A673 (cell line): Measurements from ENCODE around the gene RAD23B. TPM values are rescaled to one million over a fixed set of nuclear protein-coding genes. Genes with fewer than 3 reads are reported as not detected.

Experiments used
- BruUV-seq: library from RNA; stranded (reverse); fragments of 400-500 nt; replicated peaks from 2 replicates; lab custom pipeline; 2021; lab: Mats Ljungman, UMichigan
- CTCF ChIA-PET: fragments of 300-600 bp; sonication (Branson Sonifier 250); formaldehyde crosslinking; loops from one replicate; lab custom pipeline; 2022; ENCODE audit warnings: antibody characterized with exemption; lab: Charles Lee
- POLR2A ChIA-PET: fragments of 300-600 bp; sonication (Branson Sonifier 250); formaldehyde crosslinking; loops from one replicate; lab custom pipeline; 2022; ENCODE audit warnings: antibody characterized with exemption; ENCODE audit not compliant: low non-redundant PET; lab: Charles Lee
- DNase-seq: peaks from one replicate; pipeline ENCODE4 v3.0.0-alpha.2; 2015; ENCODE audit warnings: low spot score
- H3K27ac ChIP-seq: fragments of 200-600 bp; sonication (generic); 2 replicates; pipeline ENCODE4 v1.5.1; 2016; ENCODE audit warnings: mixed run types, low read depth, mild to moderate bottlenecking, mixed read lengths, antibody characterized with exemption, low read length; ENCODE audit not compliant: poor library complexity, severe bottlenecking
- H3K27me3 ChIP-seq: fragments of 200-600 bp; sonication (generic); replicated peaks from 2 replicates; pipeline ENCODE4 v1.6.1; 2017; ENCODE audit warnings: mixed run types, low read depth, mild to moderate bottlenecking, mixed read lengths, antibody characterized with exemption, low read length; ENCODE audit not compliant: insufficient read depth, poor library complexity
- H3K36me3 ChIP-seq: fragments of 200-600 bp; sonication (generic); 2 replicates; pipeline ENCODE4 v1.6.1; 2016; ENCODE audit warnings: mixed run types, mild to moderate bottlenecking, mixed read lengths, antibody characterized with exemption, low read length; ENCODE audit not compliant: insufficient read depth, poor library complexity, severe bottlenecking
- H3K4me1 ChIP-seq: fragments of 200-600 bp; sonication (generic); 2 replicates; pipeline ENCODE4 v1.6.1; 2017; ENCODE audit warnings: mixed run types, mild to moderate bottlenecking, mixed read lengths, antibody characterized with exemption, low read length; ENCODE audit not compliant: insufficient read depth, poor library complexity, severe bottlenecking
- H3K4me3 ChIP-seq: fragments of 200-600 bp; sonication (generic); 2 replicates; pipeline ENCODE4 v1.5.1; 2016; ENCODE audit warnings: low read depth, mixed run types, mild to moderate bottlenecking, mixed read lengths, low read length; ENCODE audit not compliant: poor library complexity, severe bottlenecking
- H3K9me3 ChIP-seq: fragments of 200-600 bp; sonication (generic); 2 replicates; pipeline ENCODE4 v1.6.1; 2016; ENCODE audit warnings: mixed run types, low read depth, mild to moderate bottlenecking, mixed read lengths, antibody characterized with exemption, low read length; ENCODE audit not compliant: poor library complexity, severe bottlenecking
- EZH2 ChIP-seq: fragments of 200-600 bp; sonication (generic); IDR thresholded peaks from 2 replicates; pipeline ENCODE4 v1.6.1; 2017; ENCODE audit warnings: borderline replicate concordance, low read depth, mild to moderate bottlenecking, mixed read lengths, antibody characterized with exemption, low read length; ENCODE audit not compliant: poor library complexity, severe bottlenecking
- intact Hi-C: fragments of 100-400 bp; cut with micrococcal nuclease; formaldehyde crosslinking; loops from one replicate; pipeline ENCODE4 v1.10.0; 2022; ENCODE audit not compliant: unreplicated experiment
- total RNA-seq: library from RNA; stranded (reverse); gene quantifications from 2 replicates; pipeline ENCODE4 v1.2.3, GENCODE V29; 2021
- TF ChIP-seq, protein P1 (sequence below): fragments of 300-800, 200-600 bp; sonication (generic); conservative IDR thresholded peaks from 2 replicates; pipeline ENCODE4 v1.5.1; 2017; ENCODE audit warnings: low read depth, mild to moderate bottlenecking, antibody characterized with exemption, low read length, moderate library complexity, mixed read lengths

RAD23B gene
- total RNA-seq, 1 experiment from 2014 or later, result 151 TPM

DNA sequence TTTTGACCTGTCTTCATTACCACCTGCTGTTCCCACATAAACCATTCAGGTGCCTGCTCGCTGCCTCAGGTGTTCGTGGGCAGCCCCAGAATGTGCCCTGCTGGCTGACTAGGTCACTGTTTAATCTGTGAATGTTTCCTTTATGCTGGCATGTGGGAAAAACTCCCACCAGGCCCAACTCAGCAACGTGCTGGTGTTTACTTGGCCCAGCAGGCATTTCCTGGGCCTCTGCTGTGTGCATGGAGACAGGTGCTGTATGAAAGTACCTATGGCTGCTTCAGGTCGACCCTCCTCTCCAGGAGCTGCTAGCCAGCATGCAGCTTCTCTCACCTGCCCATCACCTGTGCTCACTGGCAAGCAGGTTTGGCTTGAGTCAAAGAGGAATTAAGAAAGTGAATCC lies 65.8 kb downstream of the RAD23B start:
- Histone ChIP-seq H3K36me3 (no peaks in the 10 kb centered on the region), H3K9me3 (no peaks in the 10 kb centered on the region), H3K4me1 (no peaks in the 10 kb centered on the region), H3K27me3 (no peaks in the 10 kb centered on the region), H3K27ac (no peak overlapping the region), H3K4me3 (no peak overlapping the region)
- TF ChIP-seq, protein P1, sequence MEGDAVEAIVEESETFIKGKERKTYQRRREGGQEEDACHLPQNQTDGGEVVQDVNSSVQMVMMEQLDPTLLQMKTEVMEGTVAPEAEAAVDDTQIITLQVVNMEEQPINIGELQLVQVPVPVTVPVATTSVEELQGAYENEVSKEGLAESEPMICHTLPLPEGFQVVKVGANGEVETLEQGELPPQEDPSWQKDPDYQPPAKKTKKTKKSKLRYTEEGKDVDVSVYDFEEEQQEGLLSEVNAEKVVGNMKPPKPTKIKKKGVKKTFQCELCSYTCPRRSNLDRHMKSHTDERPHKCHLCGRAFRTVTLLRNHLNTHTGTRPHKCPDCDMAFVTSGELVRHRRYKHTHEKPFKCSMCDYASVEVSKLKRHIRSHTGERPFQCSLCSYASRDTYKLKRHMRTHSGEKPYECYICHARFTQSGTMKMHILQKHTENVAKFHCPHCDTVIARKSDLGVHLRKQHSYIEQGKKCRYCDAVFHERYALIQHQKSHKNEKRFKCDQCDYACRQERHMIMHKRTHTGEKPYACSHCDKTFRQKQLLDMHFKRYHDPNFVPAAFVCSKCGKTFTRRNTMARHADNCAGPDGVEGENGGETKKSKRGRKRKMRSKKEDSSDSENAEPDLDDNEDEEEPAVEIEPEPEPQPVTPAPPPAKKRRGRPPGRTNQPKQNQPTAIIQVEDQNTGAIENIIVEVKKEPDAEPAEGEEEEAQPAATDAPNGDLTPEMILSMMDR, result no peak
- TF ChIP-seq EZH2, result no peak
- ChIA-PET POLR2A (no interaction called here), CTCF (no interaction called here)
- BruUV-seq, result no TSS peak
- intact Hi-C loops, result no loop called here
- no peak for DNase-seq

DNA sequence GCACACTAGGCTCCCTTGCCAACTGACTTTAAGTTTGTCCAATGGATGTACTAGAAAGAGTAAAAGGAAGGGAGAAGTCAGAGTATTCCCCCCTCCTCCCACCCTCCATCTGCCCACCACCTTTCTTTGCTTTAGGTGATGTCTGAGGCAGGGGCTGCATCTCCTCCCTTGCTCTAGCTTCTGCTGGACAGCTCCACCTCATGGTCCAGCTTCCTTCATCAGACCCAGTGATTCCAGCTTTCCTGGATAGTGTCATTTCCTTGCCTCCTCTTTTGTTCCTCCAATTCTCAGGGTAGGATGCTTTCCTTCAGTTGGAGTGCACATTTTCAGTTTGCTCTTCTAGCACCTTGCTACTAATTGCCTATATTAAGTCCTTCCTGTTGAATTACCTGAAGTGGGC lies 67.4 kb downstream of the RAD23B start:
- no peak for DNase-seq
- no peak overlapping the region for H3K4me3 ChIP-seq
- H3K27ac ChIP-seq, result no peak overlapping the region
- no peaks in the 10 kb centered on the region for H3K9me3 ChIP-seq
- intact Hi-C loops, result no loop called here
- H3K36me3 ChIP-seq, result no peaks in the 10 kb centered on the region
- TF ChIP-seq, protein P1, result no peak
- TF ChIP-seq EZH2, result no peak
- ChIA-PET CTCF (interaction anchor here (0.6 to 0.7 kb wide), 2 partner anchors 123 to 1765 kb away, joined by 3 to 7 read pairs; no protein-coding TSS in a partner anchor), POLR2A (no interaction called here)
- no peaks in the 10 kb centered on the region for H3K27me3 ChIP-seq
- no peaks in the 10 kb centered on the region for H3K4me1 ChIP-seq
- BruUV-seq, result no TSS peak

DNA sequence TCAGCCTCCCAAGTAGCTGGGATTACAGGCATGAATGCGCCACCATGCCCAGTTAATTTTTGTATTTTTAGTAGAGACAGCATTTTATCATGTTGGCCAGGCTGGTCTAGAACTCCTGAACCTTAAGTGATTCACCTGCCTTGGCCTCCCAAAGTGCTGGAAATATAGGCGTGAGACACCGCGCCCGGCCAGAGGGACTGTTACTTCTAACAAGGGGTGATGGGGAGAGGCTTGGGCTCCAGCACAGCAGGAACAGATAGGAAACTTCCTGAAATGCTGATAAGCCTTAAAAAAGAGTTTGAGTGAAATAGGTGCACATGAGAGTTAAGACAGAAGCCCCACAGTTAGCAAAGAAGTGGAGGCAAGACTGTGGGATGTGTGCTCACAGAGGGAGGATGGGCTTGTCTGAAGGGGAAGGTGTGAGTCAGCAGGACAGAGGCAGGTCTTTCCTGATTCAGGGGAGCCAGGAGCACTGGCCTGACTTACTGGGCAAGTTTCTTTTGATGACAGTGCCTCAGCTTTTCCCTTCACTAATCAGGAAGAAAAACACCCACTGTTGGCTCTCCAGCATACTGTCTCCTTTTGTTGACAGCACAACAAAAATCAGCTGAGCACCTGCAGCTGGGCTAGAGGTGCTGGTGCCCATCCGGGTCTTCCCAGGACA lies 68.4 kb downstream of the RAD23B start:
- intact Hi-C loops, result no loop called here
- Histone ChIP-seq H3K27me3 (no peaks in the 10 kb centered on the region), H3K27ac (no peak overlapping the region), H3K4me3 (no peak overlapping the region), H3K9me3 (no peaks in the 10 kb centered on the region), H3K36me3 (no peaks in the 10 kb centered on the region), H3K4me1 (no peaks in the 10 kb centered on the region)
- POLR2A ChIA-PET, result interaction anchor here (0.6 kb wide), 1 partner anchor 149 kb away, joined by 4 read pairs; no protein-coding TSS in a partner anchor
- TF ChIP-seq, protein P1, result no peak
- no peak for TF ChIP-seq EZH2
- CTCF ChIA-PET, result no interaction called here
- BruUV-seq, result no TSS peak
- no peak for DNase-seq
